CD4-positive, alpha-beta T cell (primary cell): ENCODE measurements around the gene ATP8A2. TPM values are rescaled to one million over a fixed set of nuclear protein-coding genes. Genes with fewer than 3 reads are reported as not detected.

Experiments used
- ATAC-seq: fragments of 200-7000 bp; cut with Tn5 transposase; one replicate; pipeline ENCODE4 v1.10.0; 2022; ENCODE audit warnings: mild to moderate bottlenecking; ENCODE audit not compliant: poor library complexity
- CTCF ChIA-PET: fragments of 350-600 bp; sonication (Branson Sonifier 250); formaldehyde crosslinking; loops from one replicate; lab custom pipeline; 2021; ENCODE audit warnings: antibody characterized with exemption, inconsistent platforms; lab: Charles Lee
- POLR2A ChIA-PET: fragments of 350-600 bp; sonication (Branson Sonifier 250); formaldehyde crosslinking; loops from one replicate; lab custom pipeline; 2021; ENCODE audit warnings: antibody characterized with exemption, inconsistent platforms; lab: Charles Lee
- DNase-seq, 14 experiments: peaks; one replicate each; pipeline ENCODE4 v3.0.0-alpha.2; 2013 to 2020; ENCODE audit warnings: mixed read lengths in 2 of 14
- H3K27ac ChIP-seq, 2 donors: one replicate each; pipeline versions ENCODE4 v1.5.1 to v1.7.0; 2013; ENCODE audit warnings: low read length in 2 of 2, low read depth in 1 of 2, mild to moderate bottlenecking in 1 of 2
- H3K27me3 ChIP-seq, 2 experiments: 1 replicate in 1 of 2; 2 replicates in 1 of 2; pipeline versions ENCODE4 v1.6.1 to v1.7.0; 2013; ENCODE audit warnings: low read length in 2 of 2, control low read depth in 1 of 2, mild to moderate bottlenecking in 1 of 2, moderate library complexity in 1 of 2; ENCODE audit not compliant: insufficient read depth in 2 of 2, control insufficient read depth in 1 of 2
- H3K36me3 ChIP-seq: one replicate; pipeline ENCODE4 v1.6.1; 2013; ENCODE audit warnings: low read length, control low read depth; ENCODE audit not compliant: insufficient read depth
- H3K4me1 ChIP-seq: one replicate; pipeline ENCODE4 v1.6.1; 2013; ENCODE audit warnings: low read length, control low read depth; ENCODE audit not compliant: insufficient read depth
- H3K4me3 ChIP-seq: one replicate; pipeline ENCODE4 v1.5.1; 2013; ENCODE audit warnings: mild to moderate bottlenecking, low read length, moderate library complexity
- H3K9me3 ChIP-seq, 2 experiments: 1 replicate in 1 of 2; 2 replicates in 1 of 2; pipeline versions ENCODE4 v1.6.1 to v1.7.0; 2013; ENCODE audit warnings: low read length in 2 of 2, mild to moderate bottlenecking in 2 of 2, control low read depth in 1 of 2, moderate library complexity in 1 of 2; ENCODE audit not compliant: control insufficient read depth in 1 of 2, insufficient read depth in 1 of 2
- H3K27ac Mint-ChIP-seq: one replicate; pipeline ENCODE4 v1.8.0; 2020; ENCODE audit warnings: mixed read lengths
- H3K27me3 Mint-ChIP-seq: one replicate; pipeline ENCODE4 v1.8.0; 2021; ENCODE audit warnings: mixed read lengths
- H3K36me3 Mint-ChIP-seq: one replicate; pipeline ENCODE4 v1.8.0; 2021; ENCODE audit warnings: low read depth, mixed read lengths
- H3K4me1 Mint-ChIP-seq: one replicate; pipeline ENCODE4 v1.8.0; 2021; ENCODE audit warnings: low read depth, mixed read lengths
- H3K4me3 Mint-ChIP-seq: one replicate; pipeline ENCODE4 v1.8.0; 2020; ENCODE audit warnings: mild to moderate bottlenecking, mixed read lengths
- H3K9me3 Mint-ChIP-seq: one replicate; pipeline ENCODE4 v1.8.0; 2020; ENCODE audit warnings: mixed read lengths
- CTCF ChIP-seq: fragments of 200-600 bp; IDR thresholded peaks from one replicate; pipeline ENCODE4 v1.8.0; 2022; ENCODE audit warnings: antibody characterized with exemption, mild to moderate bottlenecking
- intact Hi-C, 2 experiments: fragments of 100-400 bp; cut with DNase I in 1 of 2; cut with micrococcal nuclease in 1 of 2; formaldehyde crosslinking; loops; one replicate each; pipeline versions ENCODE4 v1.15.1 to v1.9.0; 2023 to 2025; cut with DNase I, micrococcal nuclease
- total RNA-seq, 174 experiments: library from RNA in 2 of 174; stranded (reverse) in 2 of 174; gene quantifications; one replicate each; pipeline ENCODE4 v1.2.3 and lab custom pipeline; 2021 to 2026

The ATP8A2 gene
- total RNA-seq, 2 experiments from 2014 or later: 0.22 to 0.36 TPM

- intact Hi-C loops: no loop called here
- no peak for TF ChIP-seq CTCF
- H3K27ac Mint-ChIP-seq: no peak overlapping the region
- H3K27me3 ChIP-seq: peaks cover 0 to 3% of the 10 kb centered on the region in 2 experiments
- peaks cover 7 to 8% of the 10 kb centered on the region in 2 experiments for H3K9me3 ChIP-seq
- peaks cover 7% of the 10 kb centered on the region for H3K9me3 Mint-ChIP-seq
- H3K27me3 Mint-ChIP-seq: peaks cover 21% of the 10 kb centered on the region
- no peaks in the 10 kb centered on the region for H3K4me1 Mint-ChIP-seq
- H3K4me1 ChIP-seq: no peaks in the 10 kb centered on the region
- H3K36me3 ChIP-seq: no peaks in the 10 kb centered on the region
- ChIA-PET POLR2A (no interaction called here), CTCF (no interaction called here)
- ATAC-seq (no peak), DNase-seq (no peak)
- no peak overlapping the region for H3K27ac ChIP-seq
- H3K4me3 Mint-ChIP-seq: no peak overlapping the region
- H3K4me3 ChIP-seq: no peak overlapping the region
- no peaks in the 10 kb centered on the region for H3K36me3 Mint-ChIP-seq
Measured at GRCh38 chr13:25649001-25649633, 277.3 kb downstream of the ATP8A2 start.

GRCh38 chr13:25652764-25653163 is 281.0 kb downstream of the ATP8A2 start:
- no peak overlapping the region for H3K4me3 ChIP-seq
- H3K9me3 Mint-ChIP-seq: no peaks in the 10 kb centered on the region
- ATAC-seq: no peak

GRCh38 chr13:25654322-25654721 is 282.5 kb downstream of the ATP8A2 start:
- ChIA-PET POLR2A (no interaction called here), CTCF (no interaction called here)
- peaks cover 20% of the 10 kb centered on the region for H3K27me3 Mint-ChIP-seq
- Histone ChIP-seq H3K9me3 (no peaks in the 10 kb centered on the region), H3K4me3 (no peak overlapping the region), H3K4me1 (no peaks in the 10 kb centered on the region), H3K27ac (no peak overlapping the region), H3K36me3 (no peaks in the 10 kb centered on the region), H3K27me3 (no peaks in the 10 kb centered on the region)
- H3K4me1 Mint-ChIP-seq: no peaks in the 10 kb centered on the region
- ATAC-seq (no peak), DNase-seq (no peak)
- H3K4me3 Mint-ChIP-seq: no peak overlapping the region
- H3K27ac Mint-ChIP-seq: no peak overlapping the region
- intact Hi-C loops: no loop called here
- TF ChIP-seq CTCF: no peak
- no peaks in the 10 kb centered on the region for H3K36me3 Mint-ChIP-seq
- H3K9me3 Mint-ChIP-seq: no peaks in the 10 kb centered on the region

More at GRCh38 chr13:25652764-25653163, 281.0 kb downstream of the ATP8A2 start:
- Mint-ChIP-seq H3K36me3 (no peaks in the 10 kb centered on the region), H3K27ac (no peak overlapping the region), H3K27me3 (peaks cover 27% of the 10 kb centered on the region), H3K4me1 (no peaks in the 10 kb centered on the region), H3K4me3 (no peak overlapping the region)
- H3K36me3 ChIP-seq: no peaks in the 10 kb centered on the region
- H3K27me3 ChIP-seq: peaks cover 0 to 3% of the 10 kb centered on the region in 2 experiments
- ChIA-PET POLR2A (no interaction called here), CTCF (no interaction called here)
- intact Hi-C loops: no loop called here
- no peak overlapping the region for H3K27ac ChIP-seq
- DNase-seq: no peak
- no peak for TF ChIP-seq CTCF
- H3K9me3 ChIP-seq: peaks cover 0 to 4% of the 10 kb centered on the region in 2 experiments
- no peaks in the 10 kb centered on the region for H3K4me1 ChIP-seq
